ENCODE measurements around the gene ZNF831.

- TF ChIP-seq POLR2AphosphoS5 (IDR thresholded peaks at IDR 0.05) = no peak
- no peak for TF ChIP-seq CTCF (IDR thresholded peaks at IDR 0.05)
Measured at GRCh38 chr20:59211208-59211765, 47.7 kb downstream of the ZNF831 start.
